ENCODE measurements around the gene FTL. TPM values are rescaled to one million over a fixed set of nuclear protein-coding genes. Genes with fewer than 3 reads are reported as not detected.
A peak's percentile ranks its signal among the peaks of the same experiment; 100 is the strongest.

Gene FTL
- total RNA-seq, 4 donors from 2014 or later: 472 to 2,968 (median 1,570) TPM

DNA sequence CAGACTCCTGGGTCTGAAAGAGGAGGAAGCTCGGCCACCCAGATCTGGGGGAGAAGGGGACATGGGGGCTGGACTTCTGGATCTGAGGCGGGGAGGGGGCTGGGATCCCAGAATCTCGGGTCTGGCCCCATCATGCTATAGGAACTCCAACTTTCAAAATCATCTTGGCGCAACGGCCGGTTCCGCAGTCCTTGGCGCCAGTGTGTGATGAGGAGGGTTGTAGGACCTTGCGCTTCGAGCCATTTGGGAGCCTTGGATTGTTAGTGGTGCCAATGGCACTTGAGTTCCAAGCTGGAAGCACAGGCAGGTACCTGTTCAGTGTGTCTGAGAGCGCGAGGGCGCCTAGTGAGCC is 28.9 kb downstream of the FTL start:
- no peaks in the 10 kb centered on the region for H3K9me3 ChIP-seq
- peak overlapping the region; percentile 77 to 95 for H3K4me3 ChIP-seq
- peak overlapping the region; percentile 93 to 97 for H3K27ac ChIP-seq
- no peaks in the 10 kb centered on the region for H3K27me3 ChIP-seq
- DNase-seq: no peak
- TF ChIP-seq, protein P1, sequence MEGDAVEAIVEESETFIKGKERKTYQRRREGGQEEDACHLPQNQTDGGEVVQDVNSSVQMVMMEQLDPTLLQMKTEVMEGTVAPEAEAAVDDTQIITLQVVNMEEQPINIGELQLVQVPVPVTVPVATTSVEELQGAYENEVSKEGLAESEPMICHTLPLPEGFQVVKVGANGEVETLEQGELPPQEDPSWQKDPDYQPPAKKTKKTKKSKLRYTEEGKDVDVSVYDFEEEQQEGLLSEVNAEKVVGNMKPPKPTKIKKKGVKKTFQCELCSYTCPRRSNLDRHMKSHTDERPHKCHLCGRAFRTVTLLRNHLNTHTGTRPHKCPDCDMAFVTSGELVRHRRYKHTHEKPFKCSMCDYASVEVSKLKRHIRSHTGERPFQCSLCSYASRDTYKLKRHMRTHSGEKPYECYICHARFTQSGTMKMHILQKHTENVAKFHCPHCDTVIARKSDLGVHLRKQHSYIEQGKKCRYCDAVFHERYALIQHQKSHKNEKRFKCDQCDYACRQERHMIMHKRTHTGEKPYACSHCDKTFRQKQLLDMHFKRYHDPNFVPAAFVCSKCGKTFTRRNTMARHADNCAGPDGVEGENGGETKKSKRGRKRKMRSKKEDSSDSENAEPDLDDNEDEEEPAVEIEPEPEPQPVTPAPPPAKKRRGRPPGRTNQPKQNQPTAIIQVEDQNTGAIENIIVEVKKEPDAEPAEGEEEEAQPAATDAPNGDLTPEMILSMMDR (IDR thresholded peaks at IDR 0.05): no peak
- TF ChIP-seq POLR2A (IDR thresholded peaks at IDR 0.05): no peak
- no peaks in the 10 kb centered on the region for H3K36me3 ChIP-seq
- H3K4me1 ChIP-seq: peaks cover 6 to 24% of the 10 kb centered on the region in 2 donors
- intact Hi-C loops (cut with DNase I; ENCODE audit: low total_unique reads): no loop called here

DNA sequence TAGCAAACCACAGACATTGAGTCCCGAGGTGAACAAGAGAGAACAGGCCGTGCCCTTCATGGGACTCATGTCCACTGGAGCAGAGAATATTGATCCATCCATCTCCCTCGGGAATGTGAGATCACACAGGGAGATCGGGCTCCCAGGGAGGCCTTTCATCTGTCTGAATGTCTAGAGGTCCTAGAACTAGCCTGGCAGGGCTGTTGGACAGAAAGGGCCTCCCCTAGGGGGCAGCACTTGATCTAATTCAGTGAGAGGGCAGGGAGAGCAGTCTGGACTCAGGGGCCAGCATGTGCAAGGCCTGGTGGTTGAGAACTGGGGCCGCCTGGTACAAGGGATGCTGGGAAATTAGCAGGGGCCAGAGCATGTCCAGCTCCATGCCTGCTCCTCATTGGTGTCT is 32.9 kb downstream of the FTL start:
- no peak for TF ChIP-seq POLR2A (IDR thresholded peaks at IDR 0.05)
- TF ChIP-seq, protein P1 (IDR thresholded peaks at IDR 0.05): no peak
- intact Hi-C loops (cut with DNase I; ENCODE audit: low total_unique reads): no loop called here
- Histone ChIP-seq H3K27ac (no peak overlapping the region), H3K4me1 (peaks cover 0 to 7% of the 10 kb centered on the region in 2 donors), H3K9me3 (no peaks in the 10 kb centered on the region), H3K27me3 (no peaks in the 10 kb centered on the region), H3K36me3 (no peaks in the 10 kb centered on the region), H3K4me3 (no peak overlapping the region)
- DNase-seq: no peak

DNA sequence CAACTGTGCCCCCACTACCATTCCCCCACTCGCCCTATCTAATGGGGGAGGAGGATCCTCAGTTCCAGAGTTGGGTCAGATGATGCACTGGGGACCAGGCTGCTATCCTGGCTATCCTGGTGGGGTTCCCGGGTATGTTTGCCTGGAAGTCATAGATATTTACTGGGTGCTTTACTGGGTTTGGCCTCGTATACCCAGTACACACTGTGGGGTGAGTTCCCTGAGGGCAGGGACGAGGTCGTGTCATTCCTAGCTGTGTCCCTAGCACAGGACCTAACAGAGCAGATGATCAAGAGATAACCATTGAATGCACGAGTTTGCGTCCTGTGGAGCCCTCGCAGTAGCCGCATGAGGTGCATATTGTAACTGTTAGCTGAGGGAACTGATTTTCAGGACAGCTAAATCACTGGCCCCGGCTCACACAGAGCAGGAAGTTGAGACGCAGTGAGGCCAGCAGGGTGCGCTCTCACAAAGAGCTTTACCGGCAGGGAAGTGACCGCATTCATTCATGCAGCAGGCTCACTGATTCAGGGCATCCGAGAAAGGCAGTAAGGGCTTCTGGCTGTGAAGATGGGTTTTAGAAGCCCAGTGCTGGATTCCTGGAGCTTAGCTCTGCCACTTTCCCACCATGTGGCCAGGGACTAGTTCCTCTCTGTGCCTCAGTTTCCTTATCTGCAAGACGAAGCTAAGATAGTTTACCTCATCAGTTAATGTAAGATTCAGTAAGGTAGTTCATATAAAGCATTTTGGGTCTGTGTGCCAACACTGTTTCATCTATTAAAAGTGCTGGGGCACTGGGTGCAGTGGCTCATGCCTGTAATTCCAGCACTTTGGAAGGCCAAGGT is 34.6 kb downstream of the FTL start:
- peaks cover 0 to 4% of the 10 kb centered on the region in 2 donors for H3K4me1 ChIP-seq
- TF ChIP-seq, protein P1 (IDR thresholded peaks at IDR 0.05): peak; percentile 11 to 31 (median 24)
- no peak for TF ChIP-seq POLR2A (IDR thresholded peaks at IDR 0.05)
- H3K27ac ChIP-seq: no peak overlapping the region
- no peak overlapping the region for H3K4me3 ChIP-seq
- H3K27me3 ChIP-seq: no peaks in the 10 kb centered on the region
- no peaks in the 10 kb centered on the region for H3K36me3 ChIP-seq
- intact Hi-C loops (cut with DNase I; ENCODE audit: low total_unique reads): no loop called here
- H3K9me3 ChIP-seq: no peaks in the 10 kb centered on the region
- DNase-seq: no peak

DNA sequence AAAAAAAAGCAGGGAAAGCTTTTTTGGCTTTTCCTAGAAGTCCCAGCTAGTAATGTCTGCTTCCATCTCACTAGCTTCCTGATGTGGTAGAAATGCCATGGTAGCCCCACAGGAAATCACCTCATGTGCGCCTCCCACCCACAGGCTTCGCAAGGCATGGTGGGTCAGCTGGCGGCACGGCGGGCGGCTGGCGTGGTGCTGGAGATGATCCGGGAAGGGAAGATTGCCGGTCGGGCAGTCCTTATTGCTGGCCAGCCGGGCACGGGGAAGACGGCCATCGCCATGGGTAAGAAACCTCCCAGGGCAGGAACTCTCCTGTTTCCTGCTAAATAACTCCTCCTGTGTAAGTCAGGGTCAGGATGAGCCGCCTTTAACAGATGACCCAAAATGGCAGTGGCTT is 39.0 kb downstream of the FTL start:
- TF ChIP-seq, protein P1 (IDR thresholded peaks at IDR 0.05): no peak
- TF ChIP-seq POLR2A (IDR thresholded peaks at IDR 0.05): no peak
- no peak for DNase-seq
- no peak overlapping the region for H3K4me3 ChIP-seq
- H3K4me1 ChIP-seq: no peaks in the 10 kb centered on the region
- no peaks in the 10 kb centered on the region for H3K36me3 ChIP-seq
- no peak overlapping the region for H3K27ac ChIP-seq
- intact Hi-C loops (cut with DNase I; ENCODE audit: low total_unique reads): no loop called here
- H3K9me3 ChIP-seq: no peaks in the 10 kb centered on the region
- H3K27me3 ChIP-seq: no peaks in the 10 kb centered on the region

DNA sequence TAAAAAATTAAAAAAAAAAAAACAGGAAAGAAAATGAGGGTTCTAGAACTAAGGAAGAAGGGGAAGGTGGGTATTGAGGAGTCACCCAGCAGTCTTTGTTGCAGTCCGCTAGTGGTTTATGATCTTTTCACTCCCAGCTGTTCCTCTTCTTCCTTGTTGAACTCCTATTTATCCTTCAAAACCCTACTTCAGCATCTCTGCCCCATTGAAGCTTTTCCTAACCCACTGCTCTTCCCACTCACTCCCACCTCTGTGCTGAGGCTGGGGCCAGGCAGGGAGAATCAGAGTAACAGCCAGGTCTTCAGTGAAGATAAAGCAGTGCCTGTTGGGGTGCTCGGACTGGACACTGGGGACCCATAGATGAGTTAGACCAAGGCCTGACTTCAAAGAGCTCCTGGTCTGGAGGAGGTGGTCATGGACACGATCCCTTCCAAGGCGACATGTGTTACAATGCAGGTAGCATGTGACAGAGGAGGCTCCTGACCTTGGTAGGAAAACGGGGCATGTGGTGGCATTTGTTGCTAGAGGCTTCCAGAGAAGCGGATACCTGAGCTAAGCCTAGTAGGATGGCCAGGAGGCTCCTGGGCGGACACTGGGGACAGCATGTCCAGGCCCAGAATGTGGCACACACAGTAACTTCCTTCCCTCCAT is 40.0 kb downstream of the FTL start:
- H3K9me3 ChIP-seq: no peaks in the 10 kb centered on the region
- intact Hi-C loops (cut with DNase I; ENCODE audit: low total_unique reads): no loop called here
- DNase-seq: no peak
- H3K4me3 ChIP-seq: no peak overlapping the region
- TF ChIP-seq POLR2A (IDR thresholded peaks at IDR 0.05): no peak
- TF ChIP-seq, protein P1 (IDR thresholded peaks at IDR 0.05): no peak
- no peaks in the 10 kb centered on the region for H3K4me1 ChIP-seq
- no peaks in the 10 kb centered on the region for H3K36me3 ChIP-seq
- no peak overlapping the region for H3K27ac ChIP-seq
- no peaks in the 10 kb centered on the region for H3K27me3 ChIP-seq

All from uterus (tissue), 4 donors.